Activated CD8-positive, alpha-beta memory T cell treated with anti-CD3 and anti-CD28 coated beads for 36 hours (primary cell): ENCODE results near the gene TMEM266. TPM values are rescaled to one million over a fixed set of nuclear protein-coding genes. Genes with fewer than 3 reads are reported as not detected.

ENCODE experiments used
- CTCF ChIA-PET: fragments of 350-600 bp; sonication (Branson Sonifier 250); formaldehyde crosslinking; loops from one replicate; lab custom pipeline; 2021; ENCODE audit warnings: antibody characterized with exemption; lab: Charles Lee
- POLR2A ChIA-PET: fragments of 350-600 bp; sonication (Branson Sonifier 250); formaldehyde crosslinking; loops from one replicate; lab custom pipeline; 2021; ENCODE audit warnings: antibody characterized with exemption; lab: Charles Lee
- total RNA-seq, 2 experiments: library from RNA; stranded (reverse); gene quantifications; one replicate each; pipeline ENCODE4 v1.2.3, GENCODE V29; 2021

TMEM266 gene
- total RNA-seq, 2 experiments from 2014 or later: 0.30 to 0.40 TPM

DNA sequence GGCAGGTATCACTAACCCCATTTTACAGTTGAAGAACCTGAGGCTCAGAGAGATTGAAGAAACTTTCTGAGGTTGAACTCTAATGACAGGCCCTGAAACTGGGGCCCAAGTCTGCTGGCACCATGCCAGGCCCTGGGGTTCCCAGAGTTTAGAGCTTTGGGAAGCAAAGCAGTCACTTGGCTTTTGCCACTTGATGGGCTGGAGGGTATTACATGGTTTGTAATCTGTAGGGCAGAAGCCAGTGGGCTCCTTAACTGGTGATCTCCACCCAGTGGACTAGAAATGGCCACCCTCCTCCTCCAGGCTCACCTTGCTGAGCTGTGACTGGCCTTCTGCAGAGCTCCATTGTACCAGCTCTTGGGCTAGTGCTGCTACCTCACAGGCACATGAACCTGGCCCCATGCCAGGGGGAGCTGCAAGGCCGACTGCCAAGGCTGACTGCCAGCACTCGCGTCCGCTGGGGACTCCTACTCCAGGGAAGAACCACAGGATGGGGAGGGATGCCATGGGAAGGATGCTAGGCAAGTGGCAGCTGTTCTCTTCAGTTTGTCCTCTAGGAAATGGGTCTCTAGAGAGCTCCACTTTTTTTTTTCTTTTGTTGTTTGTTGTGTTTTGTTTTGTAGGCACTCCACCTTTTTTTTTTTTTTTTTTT is 146.7 kb downstream of the TMEM266 start:
- POLR2A ChIA-PET: no interaction called here
- CTCF ChIA-PET: no interaction called here

DNA sequence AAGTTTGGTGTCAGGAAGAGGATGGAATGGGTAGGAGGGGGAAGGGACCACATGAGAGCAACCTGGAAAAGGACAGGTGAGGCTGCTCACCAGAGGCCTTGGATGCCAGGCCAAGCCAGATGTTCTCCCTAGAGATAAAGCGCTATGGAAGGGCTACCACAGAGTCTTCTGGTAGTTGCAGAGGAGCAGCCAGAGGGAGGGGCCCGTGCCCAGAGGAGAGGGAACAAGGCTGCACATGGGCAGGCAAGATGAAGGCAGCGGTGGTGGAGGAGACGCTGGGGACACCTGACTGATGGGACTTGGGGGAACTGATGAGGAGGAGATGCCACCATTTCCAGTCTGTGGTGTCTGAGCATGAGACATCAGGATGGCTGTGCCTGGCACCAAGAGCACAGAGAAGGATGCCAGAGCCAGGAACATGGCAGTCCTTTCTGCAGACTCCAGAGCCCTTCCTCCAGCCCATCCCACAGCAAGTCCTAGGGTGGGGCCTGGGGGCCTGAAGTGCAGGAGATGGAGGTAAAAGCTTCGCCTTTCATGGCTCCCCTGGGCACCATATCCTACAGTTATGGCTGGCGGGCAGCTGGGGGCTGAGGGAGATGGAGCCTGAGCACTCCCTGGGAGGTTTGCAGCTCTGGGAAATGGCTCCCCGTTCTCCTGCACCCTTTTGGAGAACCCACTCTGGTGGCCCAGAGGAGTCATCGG is 148.4 kb downstream of the TMEM266 start:
- ChIA-PET CTCF (no interaction called here), POLR2A (no interaction called here)

DNA sequence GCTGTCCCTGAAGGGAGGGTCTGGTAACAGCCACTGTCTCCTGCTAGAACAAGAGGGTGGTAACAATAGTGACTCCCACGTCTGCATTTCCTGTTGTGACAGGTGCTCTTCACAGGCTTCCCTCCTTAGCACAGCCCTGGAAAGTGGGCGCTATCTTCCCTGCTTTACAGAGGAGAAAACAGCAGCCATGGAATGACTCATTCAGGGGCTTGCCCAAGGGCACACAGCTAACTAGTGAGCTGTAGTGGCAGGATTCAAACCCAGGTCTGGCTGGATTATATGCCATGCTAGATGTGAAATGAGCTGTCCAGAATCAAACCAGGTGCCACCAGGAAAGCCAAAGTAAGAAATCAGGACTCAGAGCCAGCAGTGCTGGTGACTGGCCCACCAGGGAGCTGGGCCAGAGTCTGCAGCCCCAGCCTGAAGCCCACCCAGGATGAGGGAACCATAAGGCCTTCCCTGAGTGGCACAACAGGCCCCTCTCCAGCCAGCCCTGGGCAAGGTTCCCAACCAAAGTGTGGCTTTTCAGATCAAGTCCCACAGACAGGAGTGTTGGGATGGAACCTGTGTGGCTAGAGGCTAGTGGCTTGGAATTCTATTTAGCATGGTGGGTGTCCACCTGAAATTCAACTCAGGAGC is 149.1 kb downstream of the TMEM266 start:
- POLR2A ChIA-PET: no interaction called here

DNA sequence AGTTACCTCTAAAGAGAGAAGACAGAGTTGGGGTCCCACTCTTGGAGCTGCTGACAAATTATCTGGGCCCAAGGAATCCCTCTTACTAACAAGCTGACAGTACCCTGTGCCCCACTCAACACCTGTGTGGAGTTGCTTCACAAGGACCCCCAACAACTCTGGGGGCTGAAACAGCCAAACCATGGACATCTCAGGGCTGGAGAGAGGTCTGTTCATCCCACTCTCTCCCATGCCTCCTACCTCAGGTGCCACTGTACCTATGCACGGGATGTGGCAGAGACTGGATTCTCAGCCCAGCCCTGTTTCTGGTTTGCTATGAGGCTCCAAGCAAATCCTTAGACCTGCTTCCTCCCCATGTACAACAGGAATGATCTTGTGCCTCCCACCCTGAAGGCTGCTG is 149.7 kb downstream of the TMEM266 start:
- CTCF ChIA-PET: no interaction called here
- POLR2A ChIA-PET: no interaction called here

More for the DNA sequence above, 149.1 kb downstream of the TMEM266 start:
- CTCF ChIA-PET: no interaction called here

DNA sequence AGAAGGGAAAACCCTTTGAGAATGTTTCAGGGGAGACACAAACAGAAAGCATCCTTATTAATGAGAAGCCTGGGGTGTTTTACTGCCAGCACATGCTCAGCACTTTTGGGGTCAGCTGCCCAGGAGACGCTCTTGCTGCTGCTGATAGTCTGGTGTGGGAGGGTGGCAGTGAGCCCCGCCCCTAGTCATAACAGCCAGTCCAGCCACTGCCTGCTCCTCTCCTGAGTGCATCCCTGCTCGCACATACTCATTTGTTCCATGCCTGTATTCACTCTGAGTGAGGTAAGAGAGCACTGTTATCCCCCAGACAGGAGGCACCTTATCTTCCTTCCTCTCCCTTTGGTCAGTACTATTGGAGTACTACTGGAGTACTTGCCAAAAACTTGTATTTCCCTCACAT is 150.2 kb downstream of the TMEM266 start:
- CTCF ChIA-PET: no interaction called here
- POLR2A ChIA-PET: no interaction called here

DNA sequence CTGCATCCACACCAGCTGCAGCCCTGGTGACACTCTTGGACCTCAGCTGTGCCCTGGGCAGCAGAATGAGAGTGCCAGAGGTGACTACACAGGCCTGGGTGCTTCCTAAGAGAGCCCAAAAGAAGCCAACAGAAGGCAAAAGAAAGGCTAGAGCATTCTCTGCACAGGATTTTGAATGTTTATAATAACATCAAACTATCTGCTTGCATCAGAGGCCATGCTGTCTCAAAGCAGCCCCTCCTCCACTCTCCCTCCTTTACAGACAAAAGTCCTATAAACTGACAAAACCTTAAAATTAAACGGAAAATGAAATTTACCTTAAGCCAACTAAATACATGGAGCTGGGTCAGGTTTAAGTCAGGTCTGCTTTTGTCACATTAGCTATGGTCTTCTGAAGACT is 155.8 kb downstream of the TMEM266 start:
- POLR2A ChIA-PET: no interaction called here
- CTCF ChIA-PET: interaction anchor here (1.2 kb wide), 1 partner anchor 24 kb away, joined by 3 read pairs; no protein-coding TSS in a partner anchor

DNA sequence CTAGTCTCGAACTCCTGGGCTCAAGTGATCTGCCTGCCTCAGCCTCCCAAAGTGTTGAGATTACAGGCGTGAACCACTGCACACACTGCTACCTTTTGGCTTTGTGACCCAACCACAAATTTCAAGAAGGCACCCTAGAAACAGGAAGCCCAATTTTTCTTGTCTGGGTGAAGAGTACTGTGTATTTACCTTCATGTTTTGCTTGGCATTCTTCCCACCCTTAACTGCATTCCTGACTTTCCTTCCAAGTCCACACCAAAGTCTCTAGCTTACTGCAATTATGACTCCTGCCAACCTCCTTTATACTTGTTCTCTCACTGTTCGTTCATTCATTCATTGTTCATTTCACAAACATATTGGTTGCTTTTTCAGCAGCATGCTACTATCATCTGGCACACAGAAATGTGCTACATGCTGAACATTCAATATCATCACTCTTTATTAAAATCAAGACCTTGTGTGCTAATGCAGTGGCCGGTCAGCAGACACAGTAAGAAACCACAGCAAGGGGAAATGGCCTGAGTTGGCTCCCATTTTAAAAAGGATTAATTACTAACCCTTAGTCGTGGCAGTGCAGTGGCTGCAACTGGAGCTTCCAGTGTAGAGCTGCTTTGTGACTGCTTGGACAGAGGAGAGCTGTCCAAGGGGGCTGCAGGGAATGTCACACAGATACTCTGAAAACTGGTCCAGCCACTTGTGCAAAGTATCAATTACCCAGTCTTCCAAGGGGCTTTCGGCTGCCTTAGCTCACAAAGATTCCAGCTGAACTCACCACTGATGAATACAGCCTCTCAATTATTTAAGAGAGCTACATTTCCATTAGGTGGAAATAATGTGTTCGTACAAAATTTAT is 157.5 kb downstream of the TMEM266 start:
- ChIA-PET POLR2A (no interaction called here), CTCF (no interaction called here)

DNA sequence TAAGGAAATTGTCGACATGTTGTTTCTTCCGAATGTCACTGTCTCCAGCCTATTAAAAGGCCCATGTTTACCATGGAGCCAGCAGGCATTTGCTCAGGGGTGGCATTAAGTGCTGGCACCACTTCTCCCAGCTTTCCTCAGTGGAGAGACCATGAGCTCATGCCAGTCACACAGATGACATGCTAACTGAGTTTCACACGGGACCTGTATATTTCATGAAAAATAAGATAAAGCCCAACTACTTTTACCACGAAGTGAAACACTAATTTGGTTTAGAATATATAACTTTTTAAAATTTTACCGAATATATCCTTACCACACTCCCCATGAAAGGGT is 158.1 kb downstream of the TMEM266 start:
- POLR2A ChIA-PET: no interaction called here
- CTCF ChIA-PET: no interaction called here

DNA sequence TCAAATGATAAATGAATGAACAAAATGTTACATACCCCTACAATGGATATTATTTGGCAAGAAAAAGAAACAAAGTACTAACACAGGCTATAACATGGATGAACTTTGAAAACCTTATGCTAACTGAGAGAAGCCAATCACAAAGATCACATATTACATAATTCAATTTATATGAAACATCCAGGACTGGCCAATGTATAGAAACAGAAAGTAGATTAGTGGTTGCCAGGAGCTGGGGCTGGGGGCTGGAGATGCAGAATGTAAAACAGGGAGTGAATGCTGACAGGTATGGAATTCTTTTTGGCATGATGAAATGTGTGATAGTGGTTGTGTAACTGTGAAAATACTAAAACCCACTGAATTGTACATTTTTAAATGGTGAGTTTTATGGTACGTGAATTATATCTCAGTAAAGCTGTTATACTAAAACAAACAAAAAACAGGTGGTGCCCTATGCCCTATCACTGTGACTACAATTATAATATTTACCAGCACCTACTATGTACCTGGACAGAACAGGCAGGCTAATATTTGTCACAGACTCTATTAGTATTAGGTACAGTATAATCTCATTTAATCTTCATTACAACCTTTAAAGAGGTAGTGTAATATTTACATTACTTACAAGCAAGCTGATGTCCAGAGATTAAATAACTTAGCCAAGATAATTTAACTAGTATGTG is 161.4 kb downstream of the TMEM266 start:
- ChIA-PET CTCF (no interaction called here), POLR2A (no interaction called here)

DNA sequence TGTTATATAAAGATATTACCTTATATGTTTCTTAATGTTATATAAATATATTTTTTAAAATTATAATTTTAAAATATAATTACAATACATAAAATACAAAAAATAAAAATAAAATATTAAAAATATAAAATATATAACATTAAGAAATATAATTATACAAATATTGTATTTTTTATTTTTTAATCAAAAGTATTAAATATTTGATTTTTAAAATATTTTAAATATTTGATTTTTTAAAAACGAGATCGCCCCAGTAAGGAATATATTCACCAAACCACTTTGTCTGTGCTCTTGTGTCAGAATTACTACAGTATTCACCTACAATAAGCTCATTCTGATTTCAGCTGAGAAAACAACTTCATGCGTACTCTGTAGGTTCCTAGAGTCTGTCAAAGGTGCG is 162.4 kb downstream of the TMEM266 start:
- POLR2A ChIA-PET: no interaction called here
- CTCF ChIA-PET: no interaction called here

DNA sequence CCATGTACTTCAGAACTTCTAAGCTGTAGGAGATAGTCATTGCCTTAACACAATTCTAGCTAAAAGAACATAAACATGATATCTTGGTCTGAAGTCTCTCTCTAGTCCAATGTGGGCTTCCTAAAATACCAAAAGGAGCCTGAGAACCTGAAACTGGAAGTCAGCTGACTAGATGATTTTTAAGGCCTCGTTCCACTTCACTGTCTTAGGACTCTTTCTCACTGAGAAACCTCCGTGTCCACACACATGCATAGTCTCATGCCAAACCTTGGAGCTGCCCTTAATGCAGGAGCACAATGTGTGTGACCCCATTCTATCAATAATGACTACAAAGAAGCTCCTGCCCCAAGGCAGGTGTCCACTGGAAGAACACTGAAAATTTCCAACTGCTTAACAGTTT is 163.7 kb downstream of the TMEM266 start:
- POLR2A ChIA-PET: no interaction called here
- CTCF ChIA-PET: interaction anchor here (0.7 kb wide), 1 partner anchor 30 kb away, joined by 4 read pairs; no protein-coding TSS in a partner anchor

DNA sequence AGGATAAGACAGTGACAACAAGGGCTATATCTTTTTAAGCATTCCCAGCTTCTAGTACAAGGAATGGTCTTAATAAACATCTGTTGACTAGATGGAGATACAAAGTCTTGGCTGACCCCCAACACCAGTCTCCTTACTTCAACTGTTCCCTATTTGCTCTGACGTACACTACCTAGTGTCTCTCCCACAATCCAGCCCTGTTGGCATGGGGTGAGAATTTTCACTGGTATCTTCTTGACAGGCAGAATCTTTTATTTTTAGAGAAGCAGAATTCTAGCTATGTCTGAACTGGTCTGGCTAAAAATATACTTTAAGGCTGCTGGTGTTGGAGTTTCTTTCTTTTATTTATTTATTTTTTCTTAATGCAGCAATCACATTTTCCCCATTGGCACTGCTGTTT is 169.5 kb downstream of the TMEM266 start:
- ChIA-PET CTCF (no interaction called here), POLR2A (interaction anchor here (0.7 kb wide), 1 partner anchor 52 kb away, joined by 13 read pairs; no protein-coding TSS in a partner anchor)

DNA sequence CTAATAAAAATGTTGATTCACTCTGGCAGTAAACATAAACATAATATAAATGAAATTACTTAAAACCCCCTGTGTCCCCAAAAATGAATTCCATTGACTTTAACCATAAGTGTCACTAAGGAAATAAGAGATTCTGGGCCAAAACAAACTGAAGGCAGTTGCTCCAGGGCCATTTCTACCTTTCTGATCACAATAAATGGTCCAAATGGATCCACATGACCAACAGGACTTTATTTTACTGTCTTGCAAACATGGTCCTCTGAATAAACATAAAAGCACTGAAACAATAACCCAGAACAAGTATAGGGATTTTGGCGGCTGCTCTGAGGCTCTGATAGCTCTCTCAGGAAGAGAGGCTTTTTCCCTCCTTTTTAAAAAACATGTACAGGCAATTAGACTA is 174.1 kb downstream of the TMEM266 start:
- POLR2A ChIA-PET: no interaction called here

DNA sequence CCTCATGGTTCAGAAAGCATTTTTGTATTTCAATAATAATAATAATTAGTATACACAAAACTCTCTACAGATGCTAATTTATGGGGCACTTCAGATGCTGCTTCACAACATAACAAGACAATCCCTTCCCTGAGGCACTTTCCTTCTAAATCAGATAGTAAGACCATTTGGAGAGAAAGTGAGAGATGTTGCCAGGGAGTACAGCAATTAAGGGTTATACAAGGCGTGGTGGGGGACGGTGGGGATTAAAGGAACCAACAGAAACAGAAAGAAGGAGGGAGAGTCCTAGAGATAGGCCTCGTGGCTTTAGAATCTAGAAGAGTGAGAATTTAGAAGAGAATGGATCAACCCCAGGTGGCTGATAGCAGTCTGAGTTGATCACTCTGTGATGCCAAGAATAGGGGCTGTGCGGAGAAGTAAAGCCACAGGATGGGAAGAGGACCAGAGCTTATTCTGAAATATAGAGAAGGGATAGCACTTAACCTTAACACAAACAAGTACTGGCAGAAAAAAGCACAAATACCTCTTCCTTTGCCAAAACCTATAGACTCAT is 174.6 kb downstream of the TMEM266 start:
- CTCF ChIA-PET: no interaction called here
- POLR2A ChIA-PET: no interaction called here

More for the DNA sequence above, 174.1 kb downstream of the TMEM266 start:
- CTCF ChIA-PET: no interaction called here

DNA sequence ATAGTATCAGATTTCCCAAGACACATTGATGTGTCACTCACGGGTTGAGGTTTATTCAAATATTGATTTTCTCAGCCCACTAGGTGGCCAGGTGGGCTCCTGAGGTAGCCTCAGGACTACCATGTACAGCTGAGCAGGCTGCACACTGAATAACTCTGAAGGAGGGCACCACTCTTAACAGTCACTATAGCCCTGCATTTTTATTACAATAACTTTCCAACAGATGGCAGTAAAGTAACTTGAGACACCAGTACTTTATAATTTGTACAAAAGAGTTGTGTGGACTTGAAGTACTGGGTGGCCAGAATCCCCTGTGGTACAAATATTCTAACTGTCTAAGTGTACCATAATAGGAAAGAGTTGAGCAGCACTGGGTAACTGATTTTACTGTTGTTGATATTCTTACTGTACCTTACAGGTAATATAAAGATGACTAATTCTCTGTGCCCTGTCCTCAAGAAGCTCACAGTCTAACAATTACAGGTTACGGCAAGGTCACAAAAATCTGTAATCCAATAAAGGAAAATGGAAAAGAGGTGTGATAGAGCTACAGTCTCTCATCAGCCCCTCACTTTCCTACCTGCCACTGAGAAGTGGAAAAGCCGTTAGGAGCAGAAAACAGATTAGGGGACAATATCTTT is 175.5 kb downstream of the TMEM266 start:
- ChIA-PET POLR2A (no interaction called here), CTCF (interaction anchor here (1.5 kb wide), 1 partner anchor 21 kb away, joined by 4 read pairs; no protein-coding TSS in a partner anchor)

DNA sequence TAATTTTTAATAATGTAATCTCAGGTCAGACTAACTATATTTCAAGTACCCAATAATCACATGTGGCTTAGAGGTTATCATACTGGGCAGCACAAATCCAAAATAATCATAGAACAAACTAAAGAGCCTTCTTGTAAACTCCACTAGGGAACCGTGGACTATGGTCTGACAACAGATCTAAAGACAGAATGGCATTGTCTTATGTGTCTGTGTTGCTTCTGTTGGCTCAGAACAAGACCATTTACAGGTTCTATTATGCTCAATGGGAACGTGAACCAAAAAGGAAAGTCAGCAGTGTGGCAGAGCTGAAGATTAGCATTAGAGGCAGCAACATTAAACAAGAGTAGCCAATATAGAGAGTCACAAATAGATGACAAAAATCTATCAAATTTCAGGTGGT is 176.6 kb downstream of the TMEM266 start:
- ChIA-PET POLR2A (no interaction called here), CTCF (interaction anchor here (1.5 kb wide), 1 partner anchor 22 kb away, joined by 4 read pairs; no protein-coding TSS in a partner anchor)

DNA sequence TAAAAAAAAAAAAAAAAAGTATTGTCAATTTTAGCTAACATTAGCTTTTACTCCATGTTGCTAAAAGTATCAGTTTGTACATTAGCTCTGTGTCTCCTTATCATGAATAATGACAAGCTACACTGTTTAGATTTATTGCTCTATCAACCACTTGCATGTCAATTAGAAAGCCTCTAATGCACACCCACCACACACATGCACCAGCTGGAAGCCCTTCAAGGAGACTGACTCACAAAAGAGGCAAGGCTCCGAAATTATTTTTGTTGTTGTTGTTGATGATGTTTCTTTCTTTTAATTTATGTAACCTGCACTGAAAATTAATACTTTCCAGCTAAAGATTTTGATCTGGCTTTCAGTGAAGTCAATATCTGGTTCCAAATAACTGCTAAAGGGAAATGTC is 180.0 kb downstream of the TMEM266 start:
- CTCF ChIA-PET: no interaction called here

DNA sequence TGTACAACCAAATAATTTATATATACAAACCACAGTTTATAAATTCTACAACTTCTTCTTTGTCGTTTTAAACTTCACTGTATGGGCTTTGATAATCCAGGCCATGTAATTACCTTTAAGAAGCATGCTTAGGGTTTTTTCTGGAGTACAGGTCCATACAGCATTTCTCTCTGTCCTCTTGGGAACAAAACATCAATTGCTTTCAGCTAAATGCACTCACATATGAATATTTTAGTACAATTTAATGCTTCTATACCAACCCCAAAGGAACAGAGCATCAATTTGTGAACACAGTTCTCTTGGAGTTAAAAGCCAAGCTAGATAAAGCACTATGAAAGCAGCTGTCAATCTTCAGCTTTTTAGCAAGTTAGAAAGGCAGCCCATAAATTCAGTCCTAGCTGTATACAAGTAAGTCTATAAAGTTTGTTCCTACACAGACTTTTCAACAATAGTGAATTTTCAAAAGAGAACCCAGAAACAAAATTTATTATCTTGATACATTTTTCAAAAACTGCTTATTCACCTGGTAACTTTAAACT is 185.4 kb downstream of the TMEM266 start:
- CTCF ChIA-PET: no interaction called here

More for the DNA sequence above, 180.0 kb downstream of the TMEM266 start:
- POLR2A ChIA-PET: interaction anchor here (0.7 kb wide), 1 partner anchor 21 kb away, joined by 5 read pairs; no protein-coding TSS in a partner anchor

More for the DNA sequence above, 185.4 kb downstream of the TMEM266 start:
- POLR2A ChIA-PET: no interaction called here
